ENCODE results near the gene STIM2. TPM values are rescaled to one million over a fixed set of nuclear protein-coding genes. Genes with fewer than 3 reads are reported as not detected.

STIM2 gene
- total and polyA plus RNA-seq, 2 donors (not counting 1 experiment from before 2014, with no cell fraction given), result 19.0 to 33.0 TPM

DNA sequence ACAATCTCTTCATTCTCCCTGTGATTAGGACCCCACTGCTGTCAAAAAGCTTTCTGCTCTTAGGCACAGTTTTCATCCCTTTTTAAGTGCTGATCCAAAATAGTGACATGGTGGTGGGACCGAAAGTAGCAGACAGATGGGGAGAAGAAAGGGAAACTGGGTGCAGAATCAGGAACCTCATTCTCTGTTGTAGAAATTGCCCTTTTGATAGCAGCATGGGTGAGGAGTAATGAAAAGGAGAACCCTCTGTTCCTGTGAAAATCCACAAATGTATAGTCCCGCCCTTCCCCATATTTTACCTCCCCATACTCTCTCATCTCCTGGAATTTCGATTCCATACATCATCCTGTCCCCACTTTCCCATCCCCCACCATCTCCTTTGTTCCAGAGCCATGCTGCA, 126.5 kb downstream of the STIM2 start:
- Histone ChIP-seq H3K79me2 (ENCODE audit: control insufficient read depth, insufficient read depth, low read length) (no peaks in the 10 kb centered on the region), H3K4me2 (ENCODE audit: extremely low read depth, insufficient read depth, low read length) (no peak overlapping the region), H2AFZ (ENCODE audit: low read length) (no peak overlapping the region), H3K27me3 (ENCODE audit: control insufficient read depth, insufficient read depth, low read length) (no peaks in the 10 kb centered on the region), H3K4me1 (ENCODE audit: control insufficient read depth, extremely low read depth, insufficient read depth, low read length) (no peaks in the 10 kb centered on the region), H4K20me1 (ENCODE audit: control insufficient read depth, extremely low read depth, insufficient read depth, low read length) (no peaks in the 10 kb centered on the region), H3K36me3 (ENCODE audit: control insufficient read depth, insufficient read depth, low read length) (no peaks in the 10 kb centered on the region), H3K9me3 (ENCODE audit: control insufficient read depth, insufficient read depth, low read depth, low read length) (no peaks in the 10 kb centered on the region), H3K4me3 (replicated peaks in 1 of 4; ENCODE audit: control extremely low read depth in 1 of 4, insufficient read depth in 1 of 4, low read depth in 3 of 4, low read length in 4 of 4) (no peak overlapping the region), H3K9ac (ENCODE audit: insufficient read depth, low read length) (no peak overlapping the region), H3K27ac (ENCODE audit: insufficient read depth, low read length) (no peak overlapping the region)
- DNase-seq (ENCODE audit: low read depth in 2 of 2), result no peak
- TF ChIP-seq CTCF (conservative IDR thresholded peaks at IDR 0.05 in 1 of 2, IDR thresholded peaks at IDR 0.05 in 1 of 2; ENCODE audit: low read depth in 1 of 2, low read length in 2 of 2) (no peak), EZH2 (IDR thresholded peaks at IDR 0.05; ENCODE audit: low read length, missing control alignments) (no peak)

DNA sequence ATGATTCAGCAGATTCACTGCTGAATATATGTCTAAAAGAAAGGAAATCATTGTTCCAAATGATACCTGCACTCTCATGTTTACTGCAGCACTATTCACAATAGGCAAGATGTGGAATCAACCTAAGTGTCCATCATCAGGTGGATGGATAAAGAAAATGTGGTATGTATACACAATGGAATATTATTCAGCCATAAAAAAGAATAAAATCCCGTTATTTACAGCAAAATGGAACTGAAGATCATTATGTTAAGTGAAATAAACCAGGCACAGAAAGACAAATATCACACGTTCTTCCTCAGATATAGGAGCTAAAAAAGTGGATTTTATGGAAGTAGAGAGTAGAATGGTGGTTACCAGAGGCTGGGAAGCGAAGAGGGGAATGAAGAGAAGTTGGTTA, 130.4 kb downstream of the STIM2 start:
- Histone ChIP-seq H3K4me1 (ENCODE audit: control insufficient read depth, extremely low read depth, insufficient read depth, low read length) (peaks cover 6% of the 10 kb centered on the region), H3K4me2 (ENCODE audit: extremely low read depth, insufficient read depth, low read length) (no peak overlapping the region), H3K9ac (ENCODE audit: insufficient read depth, low read length) (no peak overlapping the region), H3K36me3 (ENCODE audit: control insufficient read depth, insufficient read depth, low read length) (no peaks in the 10 kb centered on the region), H4K20me1 (ENCODE audit: control insufficient read depth, extremely low read depth, insufficient read depth, low read length) (no peaks in the 10 kb centered on the region), H3K79me2 (ENCODE audit: control insufficient read depth, insufficient read depth, low read length) (no peaks in the 10 kb centered on the region), H3K27me3 (ENCODE audit: control insufficient read depth, insufficient read depth, low read length) (no peaks in the 10 kb centered on the region), H3K9me3 (ENCODE audit: control insufficient read depth, insufficient read depth, low read depth, low read length) (no peaks in the 10 kb centered on the region), H2AFZ (ENCODE audit: low read length) (no peak overlapping the region), H3K4me3 (replicated peaks in 1 of 4; ENCODE audit: control extremely low read depth in 1 of 4, insufficient read depth in 1 of 4, low read depth in 3 of 4, low read length in 4 of 4) (no peak overlapping the region), H3K27ac (ENCODE audit: insufficient read depth, low read length) (no peak overlapping the region)
- DNase-seq (ENCODE audit: low read depth in 2 of 2), result no peak
- TF ChIP-seq EZH2 (IDR thresholded peaks at IDR 0.05; ENCODE audit: low read length, missing control alignments) (no peak), CTCF (conservative IDR thresholded peaks at IDR 0.05 in 1 of 2, IDR thresholded peaks at IDR 0.05 in 1 of 2; ENCODE audit: low read depth in 1 of 2, low read length in 2 of 2) (no peak)

- no peak for TF ChIP-seq CTCF (conservative IDR thresholded peaks at IDR 0.05 in 1 of 2, IDR thresholded peaks at IDR 0.05 in 1 of 2; ENCODE audit: low read depth in 1 of 2, low read length in 2 of 2)
- no peak for TF ChIP-seq EZH2 (IDR thresholded peaks at IDR 0.05; ENCODE audit: low read length, missing control alignments)
Measured at GRCh38 chr4:26992657-26993361, 132.2 kb downstream of the STIM2 start.

More at GRCh38 chr4:26992657-26993361, 132.2 kb downstream of the STIM2 start:
- H3K9me3 ChIP-seq (ENCODE audit: control insufficient read depth, insufficient read depth, low read depth, low read length), result no peaks in the 10 kb centered on the region
- peaks cover 6% of the 10 kb centered on the region for H3K4me1 ChIP-seq (ENCODE audit: control insufficient read depth, extremely low read depth, insufficient read depth, low read length)
- H2AFZ ChIP-seq (ENCODE audit: low read length), result no peak overlapping the region
- peak; percentile 65 to 95 for DNase-seq (ENCODE audit: low read depth in 2 of 2)
- peak overlapping the region; percentile 38 for H3K27ac ChIP-seq (ENCODE audit: insufficient read depth, low read length)
- no peaks in the 10 kb centered on the region for H3K27me3 ChIP-seq (ENCODE audit: control insufficient read depth, insufficient read depth, low read length)
- no peaks in the 10 kb centered on the region for H3K79me2 ChIP-seq (ENCODE audit: control insufficient read depth, insufficient read depth, low read length)
- H4K20me1 ChIP-seq (ENCODE audit: control insufficient read depth, extremely low read depth, insufficient read depth, low read length), result no peaks in the 10 kb centered on the region
- no peak overlapping the region for H3K4me3 ChIP-seq (replicated peaks in 1 of 4; ENCODE audit: control extremely low read depth in 1 of 4, insufficient read depth in 1 of 4, low read depth in 3 of 4, low read length in 4 of 4)
- no peaks in the 10 kb centered on the region for H3K36me3 ChIP-seq (ENCODE audit: control insufficient read depth, insufficient read depth, low read length)
- no peak overlapping the region for H3K9ac ChIP-seq (ENCODE audit: insufficient read depth, low read length)
- no peak overlapping the region for H3K4me2 ChIP-seq (ENCODE audit: extremely low read depth, insufficient read depth, low read length)
